ENCODE results near the gene HS6ST2.
"Not testable (repeated sequence)": the region's sequence is repeated elsewhere in the genome, so short reads cannot be mapped to it uniquely, and the experiment has no call there.

Gene HS6ST2

GRCh38 chrX:132900633-132901293 is 57.7 kb downstream of the HS6ST2 start:
- DNase-seq (ENCODE audit: insufficient read length, low spot score) (no peak), FAIRE-seq (no peak)
- TF ChIP-seq, protein P1, sequence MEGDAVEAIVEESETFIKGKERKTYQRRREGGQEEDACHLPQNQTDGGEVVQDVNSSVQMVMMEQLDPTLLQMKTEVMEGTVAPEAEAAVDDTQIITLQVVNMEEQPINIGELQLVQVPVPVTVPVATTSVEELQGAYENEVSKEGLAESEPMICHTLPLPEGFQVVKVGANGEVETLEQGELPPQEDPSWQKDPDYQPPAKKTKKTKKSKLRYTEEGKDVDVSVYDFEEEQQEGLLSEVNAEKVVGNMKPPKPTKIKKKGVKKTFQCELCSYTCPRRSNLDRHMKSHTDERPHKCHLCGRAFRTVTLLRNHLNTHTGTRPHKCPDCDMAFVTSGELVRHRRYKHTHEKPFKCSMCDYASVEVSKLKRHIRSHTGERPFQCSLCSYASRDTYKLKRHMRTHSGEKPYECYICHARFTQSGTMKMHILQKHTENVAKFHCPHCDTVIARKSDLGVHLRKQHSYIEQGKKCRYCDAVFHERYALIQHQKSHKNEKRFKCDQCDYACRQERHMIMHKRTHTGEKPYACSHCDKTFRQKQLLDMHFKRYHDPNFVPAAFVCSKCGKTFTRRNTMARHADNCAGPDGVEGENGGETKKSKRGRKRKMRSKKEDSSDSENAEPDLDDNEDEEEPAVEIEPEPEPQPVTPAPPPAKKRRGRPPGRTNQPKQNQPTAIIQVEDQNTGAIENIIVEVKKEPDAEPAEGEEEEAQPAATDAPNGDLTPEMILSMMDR (IDR thresholded peaks at IDR 0.05; ENCODE audit: insufficient read depth, missing control alignments), result no peak

DNA sequence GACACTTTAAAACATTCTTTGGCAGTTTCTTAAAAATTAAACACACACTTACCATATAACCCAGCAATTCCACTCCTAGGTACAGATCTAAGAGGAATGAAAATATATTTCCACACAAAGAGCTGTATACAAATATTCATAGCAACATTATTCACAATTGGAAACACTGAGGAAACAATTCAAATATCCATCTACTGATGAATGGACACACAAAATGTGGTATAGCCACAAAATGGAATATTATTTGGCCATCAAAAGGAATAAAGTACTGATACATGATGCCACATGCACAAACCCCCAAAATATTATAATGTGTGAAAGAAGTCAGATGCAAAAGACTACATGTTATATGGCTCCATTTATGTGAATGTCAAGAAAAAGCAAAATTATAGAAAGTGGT is 70.9 kb downstream of the HS6ST2 start:
- FAIRE-seq, result no peak
- DNase-seq (ENCODE audit: insufficient read length, low spot score), result no peak
- TF ChIP-seq, protein P1 (IDR thresholded peaks at IDR 0.05; ENCODE audit: insufficient read depth, missing control alignments), result no peak

- DNase-seq (ENCODE audit: insufficient read length, low spot score), result no peak
- TF ChIP-seq, protein P1 (IDR thresholded peaks at IDR 0.05; ENCODE audit: insufficient read depth, missing control alignments), result no peak
- FAIRE-seq, result no peak
Observed at GRCh38 chrX:132883358-132883915, 75.0 kb downstream of the HS6ST2 start.

DNA sequence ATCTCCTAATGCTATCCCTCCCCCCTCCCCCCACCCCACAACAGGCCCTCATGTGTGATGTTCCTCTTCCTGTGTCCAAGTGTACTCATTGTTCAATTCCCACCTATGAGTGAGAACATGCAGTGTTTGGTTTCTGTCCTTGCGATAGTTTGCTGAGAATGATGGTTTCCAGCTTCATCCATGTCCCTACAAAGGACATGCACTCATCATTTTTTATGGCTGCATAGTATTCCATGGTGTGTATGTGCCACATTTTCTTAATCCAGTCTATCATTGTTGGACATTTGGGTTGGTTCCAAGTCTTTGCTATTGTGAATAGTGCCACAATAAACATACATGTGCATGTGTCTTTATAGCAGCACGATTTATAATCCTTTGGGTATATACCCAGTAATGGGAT is 77.7 kb downstream of the HS6ST2 start:
- not testable (repeated sequence) for DNase-seq (ENCODE audit: insufficient read length, low spot score); FAIRE-seq

- FAIRE-seq (no peak), DNase-seq (ENCODE audit: insufficient read length, low spot score) (no peak)
- TF ChIP-seq, protein P1 (IDR thresholded peaks at IDR 0.05; ENCODE audit: insufficient read depth, missing control alignments), result no peak
Observed at GRCh38 chrX:132877954-132878536, 80.4 kb downstream of the HS6ST2 start.

DNA sequence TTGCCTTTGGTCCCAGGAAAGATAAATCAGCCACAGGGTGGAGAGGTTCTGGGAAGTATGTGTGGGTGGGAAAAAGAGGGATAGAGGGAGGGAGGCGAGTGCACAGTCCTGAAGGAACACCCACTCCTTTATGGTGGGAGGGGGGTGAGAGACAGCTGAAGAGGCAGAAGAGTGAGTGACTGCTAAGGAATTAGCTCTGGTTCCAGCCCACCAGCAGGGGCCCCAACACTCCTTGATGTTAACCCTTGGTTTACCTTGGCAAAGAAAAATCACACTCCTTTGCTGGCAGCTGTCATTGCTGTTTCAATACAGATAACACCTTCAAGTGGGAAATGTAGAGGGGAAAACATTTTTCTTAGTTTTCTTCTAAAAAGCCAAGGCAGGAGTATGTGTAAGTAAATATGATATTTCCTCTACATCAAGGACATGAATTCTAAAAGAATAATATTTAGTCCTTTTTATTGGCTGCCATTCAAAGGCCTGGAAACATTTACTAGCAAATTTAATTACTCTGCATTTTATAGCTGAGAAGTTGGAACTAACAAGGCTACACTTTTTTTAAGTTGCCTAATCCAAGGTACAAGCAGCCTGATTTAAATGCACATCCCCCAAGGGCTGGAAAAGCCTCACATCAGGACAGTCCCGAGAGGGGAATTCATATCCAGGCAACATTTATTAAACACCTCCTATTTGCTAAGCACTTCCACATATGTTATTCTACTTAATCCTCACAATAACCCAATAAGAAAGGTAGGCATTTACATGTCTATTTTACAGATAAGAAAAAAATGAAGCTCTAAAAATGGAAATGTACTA is 81.7 kb downstream of the HS6ST2 start:
- TF ChIP-seq, protein P1 (IDR thresholded peaks at IDR 0.05; ENCODE audit: insufficient read depth, missing control alignments), result no peak
- DNase-seq (ENCODE audit: insufficient read length, low spot score), result no peak
- no peak for FAIRE-seq

DNA sequence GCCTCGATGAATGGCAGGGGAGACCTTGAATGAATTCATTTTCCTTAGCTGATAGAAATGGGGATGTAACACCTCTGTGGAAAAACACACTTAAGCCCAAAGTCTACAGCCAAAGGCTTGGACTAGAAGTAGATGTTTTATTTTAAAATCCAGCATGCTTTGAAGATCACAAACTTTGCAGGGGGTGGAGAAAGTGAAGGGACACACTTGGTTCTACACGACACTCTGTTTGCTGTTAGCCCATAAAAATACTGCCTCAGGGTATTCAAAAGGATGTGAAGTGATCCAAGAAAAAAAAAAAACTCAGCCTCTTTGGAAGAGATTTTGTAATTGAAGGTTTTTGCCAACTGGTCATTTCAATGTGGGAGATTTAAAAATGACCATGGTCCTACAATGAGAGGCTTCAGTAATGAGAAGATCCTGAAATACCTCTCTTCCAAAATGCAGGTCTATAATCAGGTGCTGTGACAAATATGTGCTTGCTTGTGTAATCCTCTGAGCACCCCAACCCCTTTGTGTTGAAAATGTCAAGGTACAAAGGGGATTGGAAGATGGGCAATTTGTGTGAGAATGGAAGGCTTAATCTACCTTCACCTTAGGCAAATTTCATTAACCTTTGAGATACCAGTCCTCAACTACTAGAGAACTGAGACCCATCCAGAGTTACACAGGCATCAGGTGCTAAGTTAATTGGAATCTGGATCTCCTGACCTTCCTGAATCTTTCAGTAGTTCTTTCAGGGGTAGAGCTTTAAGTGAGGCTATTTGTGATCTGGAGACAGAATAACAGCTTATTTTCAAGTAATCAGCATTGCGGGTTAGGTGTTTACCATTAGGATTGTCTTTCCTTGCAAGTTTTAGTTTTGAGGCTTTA is 82.5 kb downstream of the HS6ST2 start:
- TF ChIP-seq, protein P1 (IDR thresholded peaks at IDR 0.05; ENCODE audit: insufficient read depth, missing control alignments), result no peak
- FAIRE-seq, result no peak
- no peak for DNase-seq (ENCODE audit: insufficient read length, low spot score)
